ENCODE data around the gene SSR2. TPM values are rescaled to one million over a fixed set of nuclear protein-coding genes. Genes with fewer than 3 reads are reported as not detected.

The SSR2 gene
- polyA plus RNA-seq, 1 donor (not counting 4 experiments of a cell fraction or from before 2014, with no cell fraction given), result 302 TPM

- peaks cover 37% of the 10 kb centered on the region for H3K4me1 ChIP-seq (ENCODE audit: control insufficient read depth, extremely low read depth, insufficient read depth, low read length)
- FAIRE-seq, result no peak
Measured at GRCh38 chr1:156004843-156005584, 15.7 kb downstream of the SSR2 start.

GRCh38 chr1:156003923-156004188, 16.9 kb downstream of the SSR2 start:
- H3K4me3 ChIP-seq (ENCODE audit: control insufficient read depth in 2 of 3, extremely low read depth in 1 of 3, insufficient read depth in 2 of 3, low read depth in 1 of 3, low read length in 3 of 3), result peak overlapping the region in 1 of 3 experiments; percentile 8
- no peak for FAIRE-seq
- H3K4me1 ChIP-seq (ENCODE audit: control insufficient read depth, extremely low read depth, insufficient read depth, low read length), result peaks cover 37% of the 10 kb centered on the region
- dilution Hi-C loops (cut with MboI; ENCODE audit: extremely low pct_ligation_motif_present, low sequenced_read_pairs), result no loop called here
- peak overlapping the region; percentile 69 for H2AFZ ChIP-seq (ENCODE audit: control insufficient read depth, low read length)
- no peak for TF ChIP-seq EZH2 (IDR thresholded peaks at IDR 0.05; ENCODE audit: low read length)
- no peak for TF ChIP-seq CTCF (optimal IDR thresholded peaks at IDR 0.05 in 1 of 3, IDR thresholded peaks at IDR 0.05 in 1 of 3, conservative IDR thresholded peaks at IDR 0.05 in 1 of 3; ENCODE audit: extremely low read depth in 1 of 3, insufficient read depth in 2 of 3, low read length in 3 of 3)
- H3K27ac ChIP-seq (ENCODE audit: control insufficient read depth, insufficient read depth, low read length), result peak overlapping the region; percentile 67
- H3K9me1 ChIP-seq (ENCODE audit: control insufficient read depth, extremely low read depth, insufficient read depth, low read length), result peaks cover 5% of the 10 kb centered on the region
- H3K27me3 ChIP-seq (ENCODE audit: control insufficient read depth, extremely low read depth, insufficient read depth, low read length), result no peaks in the 10 kb centered on the region
- no peaks in the 10 kb centered on the region for H3K79me2 ChIP-seq (ENCODE audit: control insufficient read depth, insufficient read depth, low read length)
- peak overlapping the region; percentile 30 for H3K9ac ChIP-seq (ENCODE audit: control insufficient read depth, extremely low read depth, insufficient read depth, low read length)
- peak overlapping the region; percentile 74 for H3K4me2 ChIP-seq (ENCODE audit: control insufficient read depth, extremely low read depth, insufficient read depth, low read depth, low read length)
- H4K20me1 ChIP-seq (ENCODE audit: control insufficient read depth, extremely low read depth, insufficient read depth, low read length), result no peaks in the 10 kb centered on the region
- no peak for DNase-seq (ENCODE audit: low read depth, low spot score)
- H3K36me3 ChIP-seq (ENCODE audit: control insufficient read depth in 2 of 2, extremely low read depth in 1 of 2, insufficient read depth in 2 of 2, low read length in 2 of 2), result peaks cover 3 to 4% of the 10 kb centered on the region in 2 experiments
- no peaks in the 10 kb centered on the region for H3K9me3 ChIP-seq (ENCODE audit: control insufficient read depth, low read depth, low read length)

More at GRCh38 chr1:156004843-156005584, 15.7 kb downstream of the SSR2 start:
- Histone ChIP-seq H3K79me2 (ENCODE audit: control insufficient read depth, insufficient read depth, low read length) (no peaks in the 10 kb centered on the region), H3K27ac (ENCODE audit: control insufficient read depth, insufficient read depth, low read length) (no peak overlapping the region), H3K4me2 (ENCODE audit: control insufficient read depth, extremely low read depth, insufficient read depth, low read depth, low read length) (no peak overlapping the region), H3K9ac (ENCODE audit: control insufficient read depth, extremely low read depth, insufficient read depth, low read length) (no peak overlapping the region), H2AFZ (ENCODE audit: control insufficient read depth, low read length) (no peak overlapping the region), H3K27me3 (ENCODE audit: control insufficient read depth, extremely low read depth, insufficient read depth, low read length) (no peaks in the 10 kb centered on the region), H3K9me3 (ENCODE audit: control insufficient read depth, low read depth, low read length) (no peaks in the 10 kb centered on the region), H3K36me3 (ENCODE audit: control insufficient read depth in 2 of 2, extremely low read depth in 1 of 2, insufficient read depth in 2 of 2, low read length in 2 of 2) (peaks cover 8% of the 10 kb centered on the region in 2 experiments), H3K4me3 (ENCODE audit: control insufficient read depth in 2 of 3, extremely low read depth in 1 of 3, insufficient read depth in 2 of 3, low read depth in 1 of 3, low read length in 3 of 3) (no peak overlapping the region), H3K9me1 (ENCODE audit: control insufficient read depth, extremely low read depth, insufficient read depth, low read length) (peaks cover 5% of the 10 kb centered on the region), H4K20me1 (ENCODE audit: control insufficient read depth, extremely low read depth, insufficient read depth, low read length) (no peaks in the 10 kb centered on the region)
- no peak for DNase-seq (ENCODE audit: low read depth, low spot score)
- dilution Hi-C loops (cut with MboI; ENCODE audit: extremely low pct_ligation_motif_present, low sequenced_read_pairs), result no loop called here
- TF ChIP-seq EZH2 (IDR thresholded peaks at IDR 0.05; ENCODE audit: low read length) (no peak), CTCF (optimal IDR thresholded peaks at IDR 0.05 in 1 of 3, IDR thresholded peaks at IDR 0.05 in 1 of 3, conservative IDR thresholded peaks at IDR 0.05 in 1 of 3; ENCODE audit: extremely low read depth in 1 of 3, insufficient read depth in 2 of 3, low read length in 3 of 3) (no peak)
